NCI-H524 treated with DMSO at 0.1 percent for 48 hours (cell line): ENCODE results near the gene CPVL.

ENCODE experiments used
- DNase-seq: peaks from one replicate; lab custom pipeline; 2025; lab: John Stamatoyannopoulos, UW

CPVL gene

GRCh38 chr7:29090836-29091601, 55.3 kb downstream of the CPVL start:
- DNase-seq = no peak

- DNase-seq = no peak
Observed at GRCh38 chr7:29090151-29090805, 56.1 kb downstream of the CPVL start.

GRCh38 chr7:29087840-29088170, 58.5 kb downstream of the CPVL start:
- no peak for DNase-seq

- DNase-seq = no peak
Observed at GRCh38 chr7:29086545-29086944, 59.8 kb downstream of the CPVL start.

- DNase-seq = no peak
Observed at GRCh38 chr7:29084832-29085231, 61.5 kb downstream of the CPVL start.

GRCh38 chr7:29080803-29081202, 65.5 kb downstream of the CPVL start:
- DNase-seq = no peak

GRCh38 chr7:29078311-29079260, 67.8 kb downstream of the CPVL start:
- no peak for DNase-seq

GRCh38 chr7:29077854-29078253, 68.5 kb downstream of the CPVL start:
- no peak for DNase-seq

GRCh38 chr7:29077176-29077575, 69.2 kb downstream of the CPVL start:
- no peak for DNase-seq

- no peak for DNase-seq
Observed at GRCh38 chr7:29076631-29077030, 69.7 kb downstream of the CPVL start.

GRCh38 chr7:29075606-29076005, 70.7 kb downstream of the CPVL start:
- no peak for DNase-seq

- peak; percentile 82 for DNase-seq
Observed at GRCh38 chr7:29071203-29071874, 75.0 kb downstream of the CPVL start.

- no peak for DNase-seq
Observed at GRCh38 chr7:29066641-29067040, 79.7 kb downstream of the CPVL start.

GRCh38 chr7:29065181-29065857, 81.0 kb downstream of the CPVL start:
- DNase-seq = no peak

GRCh38 chr7:29063872-29064271, 82.5 kb downstream of the CPVL start:
- no peak for DNase-seq

GRCh38 chr7:29063236-29063635, 83.1 kb downstream of the CPVL start:
- DNase-seq = no peak

GRCh38 chr7:29053105-29053872, 93.0 kb downstream of the CPVL start:
- no peak for DNase-seq

- no peak for DNase-seq
Observed at GRCh38 chr7:29046978-29047377, 99.4 kb downstream of the CPVL start.

- no peak for DNase-seq
Observed at GRCh38 chr7:29045258-29046086, 100.9 kb downstream of the CPVL start.

GRCh38 chr7:29044554-29044953, 101.8 kb downstream of the CPVL start:
- DNase-seq = no peak
